AG09319 (cell line): Measurements from ENCODE around the gene SORCS1.

Experiments
- DNase-seq: peaks from one replicate; pipeline ENCODE4 v3.0.0-alpha.2; 2010; ENCODE audit warnings: low read depth; ENCODE audit errors: extremely low read depth
- TF ChIP-seq, protein P1 (sequence below): IDR thresholded peaks from 2 replicates; pipeline ENCODE4 v1.5.1; 2011; ENCODE audit warnings: low read depth, mild to moderate bottlenecking, inconsistent platforms, low read length, moderate library complexity

Gene SORCS1

DNA sequence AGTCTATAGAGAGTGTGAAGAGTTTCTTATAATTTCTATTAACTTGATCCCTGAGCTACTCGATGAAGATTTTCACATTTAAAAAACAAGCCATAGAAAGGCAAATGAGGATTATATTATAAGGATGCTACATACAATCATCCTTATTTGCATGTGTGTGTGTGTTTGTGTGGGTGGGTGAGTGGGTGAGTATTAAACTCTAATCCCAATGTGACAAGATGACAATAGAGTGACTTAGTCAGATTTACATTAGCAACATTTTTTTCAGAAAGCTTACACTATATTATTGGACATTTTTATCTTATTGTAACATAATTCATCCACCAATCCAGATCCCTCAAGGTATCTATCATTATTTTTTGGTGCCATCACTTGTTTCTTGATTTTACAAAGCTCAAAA is 331.7 kb downstream of the SORCS1 start:
- no peak for DNase-seq
- TF ChIP-seq, protein P1, sequence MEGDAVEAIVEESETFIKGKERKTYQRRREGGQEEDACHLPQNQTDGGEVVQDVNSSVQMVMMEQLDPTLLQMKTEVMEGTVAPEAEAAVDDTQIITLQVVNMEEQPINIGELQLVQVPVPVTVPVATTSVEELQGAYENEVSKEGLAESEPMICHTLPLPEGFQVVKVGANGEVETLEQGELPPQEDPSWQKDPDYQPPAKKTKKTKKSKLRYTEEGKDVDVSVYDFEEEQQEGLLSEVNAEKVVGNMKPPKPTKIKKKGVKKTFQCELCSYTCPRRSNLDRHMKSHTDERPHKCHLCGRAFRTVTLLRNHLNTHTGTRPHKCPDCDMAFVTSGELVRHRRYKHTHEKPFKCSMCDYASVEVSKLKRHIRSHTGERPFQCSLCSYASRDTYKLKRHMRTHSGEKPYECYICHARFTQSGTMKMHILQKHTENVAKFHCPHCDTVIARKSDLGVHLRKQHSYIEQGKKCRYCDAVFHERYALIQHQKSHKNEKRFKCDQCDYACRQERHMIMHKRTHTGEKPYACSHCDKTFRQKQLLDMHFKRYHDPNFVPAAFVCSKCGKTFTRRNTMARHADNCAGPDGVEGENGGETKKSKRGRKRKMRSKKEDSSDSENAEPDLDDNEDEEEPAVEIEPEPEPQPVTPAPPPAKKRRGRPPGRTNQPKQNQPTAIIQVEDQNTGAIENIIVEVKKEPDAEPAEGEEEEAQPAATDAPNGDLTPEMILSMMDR: no peak

DNA sequence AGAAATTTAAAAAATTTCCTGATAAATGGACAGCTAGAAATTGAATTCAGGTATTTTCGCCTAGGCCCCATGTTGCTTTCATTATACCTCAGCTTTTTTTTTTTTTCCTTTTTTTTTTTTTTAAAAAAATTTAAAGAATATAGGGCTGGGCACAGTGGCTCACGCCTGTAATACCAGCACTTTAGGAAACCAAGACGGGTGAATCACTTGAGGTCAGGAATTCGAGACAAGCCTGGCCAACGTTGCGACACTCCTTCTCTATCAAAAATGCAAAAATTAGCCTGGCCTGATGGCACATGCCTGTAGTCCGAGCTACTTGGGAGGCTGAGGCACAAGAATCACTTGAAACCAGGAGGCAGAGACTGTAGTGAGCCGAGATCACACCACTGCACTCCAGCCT is 334.0 kb downstream of the SORCS1 start:
- DNase-seq: no peak
- TF ChIP-seq, protein P1: no peak

DNA sequence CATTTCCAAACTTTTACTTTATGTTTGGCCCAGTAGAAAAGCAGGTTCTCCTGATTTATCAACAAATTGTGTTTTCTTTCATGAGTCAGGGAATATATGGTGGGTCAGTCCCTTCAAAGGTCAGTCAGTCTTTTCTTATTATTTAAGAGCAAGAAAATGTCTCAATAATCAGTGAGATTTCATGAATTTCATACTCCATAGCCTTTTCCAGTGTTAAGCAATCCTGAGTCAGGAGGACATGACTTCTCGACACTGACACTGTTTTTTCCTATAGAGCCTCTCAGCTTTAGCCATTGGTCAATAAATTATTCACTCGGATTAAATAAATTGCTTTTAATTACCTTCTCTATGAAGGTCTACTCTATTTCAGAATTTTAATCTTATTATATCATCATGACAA is 334.5 kb downstream of the SORCS1 start:
- no peak for DNase-seq
- TF ChIP-seq, protein P1: no peak

DNA sequence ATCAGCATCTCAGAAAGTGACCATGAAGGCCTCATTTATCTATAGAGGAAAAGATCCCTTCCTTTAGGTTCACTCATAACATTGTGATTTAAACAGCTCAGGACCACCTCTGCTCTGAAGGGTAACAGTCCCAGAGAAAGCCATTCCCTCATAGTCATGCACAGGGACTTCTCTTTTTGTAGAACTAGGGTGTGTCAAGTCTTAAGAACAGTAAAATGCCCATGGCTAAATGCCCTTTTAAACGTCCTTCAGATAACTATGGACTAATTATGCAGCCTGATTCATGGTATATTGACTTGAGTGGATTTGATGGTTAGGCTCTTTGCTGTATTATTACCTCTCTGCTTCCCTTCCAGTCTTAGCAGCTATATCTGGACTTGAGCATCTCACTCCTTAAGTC is 337.8 kb downstream of the SORCS1 start:
- TF ChIP-seq, protein P1: no peak
- no peak for DNase-seq

DNA sequence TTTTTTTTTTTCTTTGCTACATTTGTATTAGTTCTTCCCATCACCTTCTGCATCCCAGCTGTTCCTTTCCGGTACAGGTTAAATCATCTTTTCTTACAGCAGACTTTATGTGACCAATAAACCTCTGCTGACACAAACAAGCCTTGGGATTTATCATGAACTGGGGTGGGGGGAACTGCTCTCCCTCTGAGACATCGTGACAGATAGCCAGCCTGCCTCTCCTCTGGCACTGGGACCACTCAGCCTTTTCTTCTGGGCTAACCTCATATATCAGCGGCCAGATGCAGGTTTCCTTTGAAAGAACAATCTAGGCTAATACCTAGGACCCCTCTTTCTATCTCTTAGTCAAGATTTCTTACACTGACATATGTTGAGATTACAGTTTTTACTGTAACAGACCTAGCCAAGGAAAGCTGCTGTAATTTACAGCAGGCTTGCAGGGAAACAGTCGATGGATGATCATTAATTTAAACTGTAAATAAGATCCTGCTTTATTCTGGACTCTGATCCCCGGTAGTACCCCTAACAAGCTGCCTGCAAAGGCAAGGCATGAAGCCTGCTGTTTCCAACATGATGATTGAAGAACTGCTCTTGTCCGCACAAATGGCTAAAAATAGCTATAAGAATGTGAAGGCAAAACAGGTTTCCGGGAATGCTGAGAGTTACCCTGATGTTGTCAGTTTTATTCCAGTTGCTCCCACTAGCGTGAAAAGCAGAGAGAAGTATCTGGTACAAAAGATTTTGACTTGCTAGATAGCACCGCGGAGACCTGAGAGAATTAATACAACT is 338.7 kb downstream of the SORCS1 start:
- TF ChIP-seq, protein P1: no peak
- DNase-seq: no peak

DNA sequence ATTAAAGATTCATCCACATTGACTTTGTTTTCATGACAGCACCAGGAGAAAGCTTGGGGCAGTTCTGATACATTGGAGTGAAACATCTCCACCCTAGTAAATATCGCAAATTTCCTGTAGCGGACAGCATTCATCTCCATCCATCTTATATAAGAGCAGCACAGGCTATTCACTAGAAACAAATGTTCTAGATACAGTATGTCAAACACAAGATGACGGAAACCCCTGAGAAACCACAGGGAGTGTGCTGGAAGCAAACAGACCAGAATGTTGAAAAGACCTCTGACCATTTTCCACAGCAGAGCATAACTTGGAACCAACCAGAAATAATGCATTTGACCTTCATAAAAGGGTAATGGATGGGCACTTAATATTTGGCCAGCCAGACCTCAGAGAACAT is 343.9 kb downstream of the SORCS1 start:
- DNase-seq: no peak
- TF ChIP-seq, protein P1: no peak

DNA sequence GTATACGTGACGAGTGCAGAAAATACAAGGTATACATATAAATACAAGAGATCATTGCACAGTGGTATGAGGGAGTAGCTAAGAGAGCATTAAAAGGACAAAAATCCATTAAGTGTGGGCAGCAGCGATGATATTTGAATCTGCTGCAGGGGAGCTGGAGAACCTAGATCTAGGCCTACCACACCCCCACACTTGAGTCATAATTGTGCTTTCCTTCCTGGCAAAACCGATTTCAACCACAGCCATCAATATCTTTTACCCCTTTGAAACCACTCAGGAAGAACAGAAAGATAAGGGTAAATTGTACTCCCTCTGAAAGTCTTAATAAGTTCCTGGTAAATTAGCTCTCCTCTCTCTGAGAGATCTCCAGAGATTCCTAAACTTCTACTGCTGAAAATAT is 345.0 kb downstream of the SORCS1 start:
- TF ChIP-seq, protein P1: no peak
- DNase-seq: no peak
